Naive thymus-derived CD4-positive, alpha-beta T cell (primary cell): ENCODE data around the gene CBX5. TPM values are rescaled to one million over a fixed set of nuclear protein-coding genes. Genes with fewer than 3 reads are reported as not detected.
A peak's percentile ranks its signal among the peaks of the same experiment; 100 is the strongest.

Source experiments
- ATAC-seq: fragments of 150-1000 bp; cut with Tn5 transposase; 2 replicates; pipeline ENCODE4 v1.10.0; 2021; ENCODE audit warnings: mild to moderate bottlenecking, moderate library complexity
- CTCF ChIA-PET: fragments of 350-600 bp; sonication (Branson Sonifier 250); formaldehyde crosslinking; loops from one replicate; lab custom pipeline; 2021; ENCODE audit warnings: antibody characterized with exemption; lab: Charles Lee
- POLR2A ChIA-PET: fragments of 350-600 bp; sonication (Branson Sonifier 250); formaldehyde crosslinking; loops from one replicate; lab custom pipeline; 2021; ENCODE audit warnings: antibody characterized with exemption, inconsistent platforms; lab: Charles Lee
- DNase-seq, 9 donors: peaks; one replicate each; pipeline versions ENCODE4 v3.0.0 to v3.0.0-alpha.2; 2020 to 2022; ENCODE audit warnings: mixed read lengths in 1 of 9
- H3K27ac ChIP-seq: one replicate; pipeline ENCODE4 v1.7.0; 2013; ENCODE audit warnings: mild to moderate bottlenecking, low read depth, low read length, moderate library complexity
- H3K27me3 ChIP-seq, 2 donors: one replicate each; pipeline ENCODE4 v1.7.0; 2013; ENCODE audit warnings: low read length in 2 of 2, mild to moderate bottlenecking in 2 of 2, moderate library complexity in 2 of 2; ENCODE audit not compliant: control insufficient read depth in 2 of 2, insufficient read depth in 2 of 2
- H3K36me3 ChIP-seq, 3 experiments: 1 replicate in 2 of 3; 2 replicates in 1 of 3; pipeline ENCODE4 v1.7.0; 2013; ENCODE audit warnings: low read length in 3 of 3, mild to moderate bottlenecking in 3 of 3, moderate library complexity in 1 of 3; ENCODE audit not compliant: insufficient read depth in 3 of 3, control insufficient read depth in 2 of 3
- H3K4me1 ChIP-seq, 2 donors: one replicate each; pipeline ENCODE4 v1.7.0; 2013; ENCODE audit warnings: low read length in 2 of 2, mild to moderate bottlenecking in 2 of 2, moderate library complexity in 1 of 2; ENCODE audit not compliant: control insufficient read depth in 2 of 2, insufficient read depth in 2 of 2
- H3K4me3 ChIP-seq: 2 replicates; pipeline ENCODE4 v1.7.0; 2013; ENCODE audit warnings: mild to moderate bottlenecking, low read length
- H3K9me3 ChIP-seq, 3 experiments: 1 replicate in 2 of 3; 2 replicates in 1 of 3; pipeline ENCODE4 v1.7.0; 2013; ENCODE audit warnings: low read length in 3 of 3; ENCODE audit not compliant: control insufficient read depth in 2 of 3
- H3K27ac Mint-ChIP-seq, 9 donors: one replicate each; pipeline ENCODE4 v1.8.0; 2020 to 2022; ENCODE audit warnings: mixed read lengths in 9 of 9, mild to moderate bottlenecking in 8 of 9, moderate library complexity in 5 of 9, inconsistent platforms in 2 of 9
- H3K27me3 Mint-ChIP-seq, 5 donors: one replicate each; pipeline ENCODE4 v1.8.0; 2021 to 2022; ENCODE audit warnings: mixed read lengths in 5 of 5, mild to moderate bottlenecking in 1 of 5
- H3K36me3 Mint-ChIP-seq, 5 donors: one replicate each; pipeline ENCODE4 v1.8.0; 2020 to 2022; ENCODE audit warnings: mixed read lengths in 5 of 5, mild to moderate bottlenecking in 3 of 5, inconsistent platforms in 1 of 5
- H3K4me1 Mint-ChIP-seq, 7 donors: one replicate each; pipeline ENCODE4 v1.8.0; 2020 to 2022; ENCODE audit warnings: mixed read lengths in 7 of 7, mild to moderate bottlenecking in 3 of 7, inconsistent platforms in 1 of 7
- H3K4me3 Mint-ChIP-seq, 10 donors: one replicate each; pipeline ENCODE4 v1.8.0; 2020 to 2022; ENCODE audit warnings: mild to moderate bottlenecking in 10 of 10, mixed read lengths in 10 of 10, moderate library complexity in 6 of 10, inconsistent platforms in 2 of 10
- H3K9me3 Mint-ChIP-seq, 11 donors: one replicate each; pipeline ENCODE4 v1.8.0; 2020 to 2022; ENCODE audit warnings: mixed read lengths in 11 of 11, mild to moderate bottlenecking in 4 of 11, inconsistent platforms in 1 of 11, moderate library complexity in 1 of 11
- intact Hi-C, 2 donors: fragments of 100-400 bp; cut with micrococcal nuclease; formaldehyde crosslinking; loops; one replicate each; pipeline ENCODE4 v1.15.1; 2023
- polyA plus RNA-seq, 2 donors: library from polyadenylated mRNA; unstranded; fragments of 300-500 nt; fragmentation: Illumina TruSeq; gene quantifications; one replicate each; pipeline ENCODE4 v1.2.3, GENCODE V29; 2021
- total RNA-seq, 6 experiments: library from RNA in 5 of 6; stranded (reverse) in 5 of 6; gene quantifications; 1 replicate in 5 of 6; 2 replicates in 1 of 6; pipeline ENCODE4 v1.2.3 and lab custom pipeline; 2021 to 2026

CBX5 gene
- total and polyA plus RNA-seq, 7 experiments from 2014 or later = 28.2 to 133 (median 51.9) TPM

- Histone ChIP-seq H3K27me3 (no peaks in the 10 kb centered on the region), H3K4me1 (no peaks in the 10 kb centered on the region), H3K9me3 (no peaks in the 10 kb centered on the region), H3K27ac (no peak overlapping the region), H3K36me3 (peaks cover 0 to 39% (median 3%) of the 10 kb centered on the region in 3 experiments), H3K4me3 (no peak overlapping the region)
- H3K4me1 Mint-ChIP-seq = peaks cover 7 to 23% (median 17%) of the 10 kb centered on the region in 7 donors
- H3K27ac Mint-ChIP-seq = peak overlapping the region in 2 of 9 donors; percentile 48 to 76
- ATAC-seq (peak; percentile 75), DNase-seq (peak in 7 of 9 donors; percentile 9 to 54 (median 47))
- ChIA-PET CTCF (interaction anchor here (0.6 to 1.5 kb wide), 20 partner anchors 9 to 848 kb away, joined by 3 to 8 read pairs (median 4); partner anchors contain the start of genes CBX5 and COPZ1), POLR2A (interaction anchor here (1.1 to 2.3 kb wide), 5 partner anchors 9 to 116 kb away, joined by 3 to 13 read pairs (median 5); partner anchors contain the start of genes CBX5 and HNRNPA1)
- peaks cover 0 to 2% (median 0%) of the 10 kb centered on the region in 11 donors for H3K9me3 Mint-ChIP-seq
- intact Hi-C loops = loop anchor here (1.0 to 2.0 kb wide), 7 partner anchors 27 to 128 kb away; no protein-coding TSS in a partner anchor
- H3K4me3 Mint-ChIP-seq = peak overlapping the region in 1 of 10 donors; percentile 18
- no peaks in the 10 kb centered on the region for H3K27me3 Mint-ChIP-seq
- peaks cover 0 to 42% (median 28%) of the 10 kb centered on the region in 5 donors for H3K36me3 Mint-ChIP-seq
Observed at GRCh38 chr12:54251667-54252284, 28.1 kb downstream of the CBX5 start.

GRCh38 chr12:54249489-54249888 lies 30.4 kb downstream of the CBX5 start:
- DNase-seq = peak in 1 of 9 donors; percentile 2
- Histone ChIP-seq H3K27me3 (no peaks in the 10 kb centered on the region), H3K4me1 (no peaks in the 10 kb centered on the region), H3K36me3 (peaks cover 0 to 36% (median 3%) of the 10 kb centered on the region in 3 experiments), H3K4me3 (no peak overlapping the region), H3K27ac (no peak overlapping the region), H3K9me3 (no peaks in the 10 kb centered on the region)
- H3K4me3 Mint-ChIP-seq = peak overlapping the region in 3 of 10 donors; percentile 4 to 51 (median 18)
- H3K27ac Mint-ChIP-seq = peak overlapping the region in 5 of 9 donors; percentile 19 to 75 (median 52)
- H3K9me3 Mint-ChIP-seq = peaks cover 0 to 2% (median 0%) of the 10 kb centered on the region in 11 donors
- peaks cover 0 to 35% (median 28%) of the 10 kb centered on the region in 5 donors for H3K36me3 Mint-ChIP-seq
- no peaks in the 10 kb centered on the region for H3K27me3 Mint-ChIP-seq
- CTCF ChIA-PET = interaction anchor here (0.6 to 1.5 kb wide), 4 partner anchors 110 to 131 kb away, joined by 3 to 5 read pairs (median 3); no protein-coding TSS in a partner anchor
- POLR2A ChIA-PET = interaction anchor here (1.1 to 1.8 kb wide), 3 partner anchors 10 to 110 kb away, joined by 3 to 5 read pairs (median 5); partner anchors contain the start of gene CBX5
- intact Hi-C loops = no loop called here
- ATAC-seq = no peak
- H3K4me1 Mint-ChIP-seq = peaks cover 7 to 23% (median 16%) of the 10 kb centered on the region in 7 donors

GRCh38 chr12:54246011-54246641 lies 33.8 kb downstream of the CBX5 start:
- no peak for ATAC-seq
- Mint-ChIP-seq H3K4me1 (peaks cover 5 to 21% (median 13%) of the 10 kb centered on the region in 7 donors), H3K27me3 (no peaks in the 10 kb centered on the region), H3K9me3 (peaks cover 0 to 2% (median 0%) of the 10 kb centered on the region in 11 donors), H3K4me3 (no peak overlapping the region), H3K36me3 (peaks cover 3 to 33% (median 28%) of the 10 kb centered on the region in 5 donors), H3K27ac (peak overlapping the region in 1 of 9 donors; percentile 6)
- Histone ChIP-seq H3K27ac (no peak overlapping the region), H3K9me3 (no peaks in the 10 kb centered on the region), H3K4me1 (no peaks in the 10 kb centered on the region), H3K27me3 (no peaks in the 10 kb centered on the region), H3K36me3 (peaks cover 0 to 49% (median 5%) of the 10 kb centered on the region in 3 experiments), H3K4me3 (no peak overlapping the region)
- ChIA-PET CTCF (no interaction called here), POLR2A (interaction anchor here (0.7 to 0.9 kb wide), 2 partner anchors 9 to 18 kb away, joined by 3 to 6 read pairs; no protein-coding TSS in a partner anchor)
- DNase-seq = no peak
- intact Hi-C loops = no loop called here

GRCh38 chr12:54240971-54241588 lies 38.8 kb downstream of the CBX5 start:
- ChIA-PET CTCF (interaction anchor here (0.6 to 1.0 kb wide), 2 partner anchors 116 to 127 kb away, joined by 3 read pairs; no protein-coding TSS in a partner anchor), POLR2A (no interaction called here)
- Histone ChIP-seq H3K4me3 (no peak overlapping the region), H3K27ac (no peak overlapping the region), H3K4me1 (no peaks in the 10 kb centered on the region), H3K36me3 (peaks cover 6 to 57% (median 8%) of the 10 kb centered on the region in 3 experiments), H3K27me3 (no peaks in the 10 kb centered on the region), H3K9me3 (no peaks in the 10 kb centered on the region)
- Mint-ChIP-seq H3K27me3 (no peaks in the 10 kb centered on the region), H3K4me1 (peaks cover 0 to 29% (median 0%) of the 10 kb centered on the region in 7 donors), H3K4me3 (peak overlapping the region in 1 of 10 donors; percentile 36), H3K27ac (peak overlapping the region in 1 of 9 donors; percentile 88), H3K36me3 (peaks cover 6 to 23% (median 20%) of the 10 kb centered on the region in 5 donors), H3K9me3 (no peaks in the 10 kb centered on the region)
- DNase-seq (no peak), ATAC-seq (no peak)
- intact Hi-C loops = no loop called here

- Histone ChIP-seq H3K27me3 (no peaks in the 10 kb centered on the region), H3K27ac (no peak overlapping the region), H3K9me3 (no peaks in the 10 kb centered on the region), H3K4me1 (no peaks in the 10 kb centered on the region), H3K36me3 (peaks cover 6 to 50% (median 8%) of the 10 kb centered on the region in 3 experiments), H3K4me3 (no peak overlapping the region)
- ATAC-seq (no peak), DNase-seq (no peak)
- H3K36me3 Mint-ChIP-seq = peaks cover 6 to 22% (median 20%) of the 10 kb centered on the region in 5 donors
- no peak overlapping the region for H3K27ac Mint-ChIP-seq
- no peaks in the 10 kb centered on the region for H3K9me3 Mint-ChIP-seq
- POLR2A ChIA-PET = interaction anchor here (0.6 kb wide), 1 partner anchor 71 kb away, joined by 4 read pairs; no protein-coding TSS in a partner anchor
- CTCF ChIA-PET = no interaction called here
- peaks cover 0 to 27% (median 0%) of the 10 kb centered on the region in 7 donors for H3K4me1 Mint-ChIP-seq
- no peak overlapping the region for H3K4me3 Mint-ChIP-seq
- H3K27me3 Mint-ChIP-seq = no peaks in the 10 kb centered on the region
- intact Hi-C loops = no loop called here
Observed at GRCh38 chr12:54240129-54240528, 39.8 kb downstream of the CBX5 start.

GRCh38 chr12:54239620-54240019 lies 40.3 kb downstream of the CBX5 start:
- no peak for DNase-seq
- Mint-ChIP-seq H3K9me3 (no peaks in the 10 kb centered on the region), H3K4me1 (peaks cover 0 to 30% (median 0%) of the 10 kb centered on the region in 7 donors), H3K36me3 (peaks cover 6 to 22% (median 20%) of the 10 kb centered on the region in 5 donors), H3K4me3 (no peak overlapping the region), H3K27ac (peak overlapping the region in 1 of 9 donors; percentile 37), H3K27me3 (no peaks in the 10 kb centered on the region)
- ATAC-seq = no peak
- POLR2A ChIA-PET = interaction anchor here (0.6 kb wide), 2 partner anchors 19 to 71 kb away, joined by 3 to 4 read pairs; no protein-coding TSS in a partner anchor
- H3K36me3 ChIP-seq = peaks cover 6 to 49% (median 8%) of the 10 kb centered on the region in 3 experiments
- H3K4me1 ChIP-seq = no peaks in the 10 kb centered on the region
- H3K4me3 ChIP-seq = no peak overlapping the region
- H3K27me3 ChIP-seq = no peaks in the 10 kb centered on the region
- intact Hi-C loops = no loop called here
- H3K27ac ChIP-seq = no peak overlapping the region
- CTCF ChIA-PET = interaction anchor here (0.5 to 1.9 kb wide), 2 partner anchors 199 to 489 kb away, joined by 3 to 4 read pairs; no protein-coding TSS in a partner anchor
- no peaks in the 10 kb centered on the region for H3K9me3 ChIP-seq
